NCI-H526 (cell line): ENCODE results near the gene CRYBA2.

Experiments used
- DNase-seq, 2 experiments: peaks; one replicate each; lab custom pipeline; 2025; lab: John Stamatoyannopoulos, UW

CRYBA2 gene

DNA sequence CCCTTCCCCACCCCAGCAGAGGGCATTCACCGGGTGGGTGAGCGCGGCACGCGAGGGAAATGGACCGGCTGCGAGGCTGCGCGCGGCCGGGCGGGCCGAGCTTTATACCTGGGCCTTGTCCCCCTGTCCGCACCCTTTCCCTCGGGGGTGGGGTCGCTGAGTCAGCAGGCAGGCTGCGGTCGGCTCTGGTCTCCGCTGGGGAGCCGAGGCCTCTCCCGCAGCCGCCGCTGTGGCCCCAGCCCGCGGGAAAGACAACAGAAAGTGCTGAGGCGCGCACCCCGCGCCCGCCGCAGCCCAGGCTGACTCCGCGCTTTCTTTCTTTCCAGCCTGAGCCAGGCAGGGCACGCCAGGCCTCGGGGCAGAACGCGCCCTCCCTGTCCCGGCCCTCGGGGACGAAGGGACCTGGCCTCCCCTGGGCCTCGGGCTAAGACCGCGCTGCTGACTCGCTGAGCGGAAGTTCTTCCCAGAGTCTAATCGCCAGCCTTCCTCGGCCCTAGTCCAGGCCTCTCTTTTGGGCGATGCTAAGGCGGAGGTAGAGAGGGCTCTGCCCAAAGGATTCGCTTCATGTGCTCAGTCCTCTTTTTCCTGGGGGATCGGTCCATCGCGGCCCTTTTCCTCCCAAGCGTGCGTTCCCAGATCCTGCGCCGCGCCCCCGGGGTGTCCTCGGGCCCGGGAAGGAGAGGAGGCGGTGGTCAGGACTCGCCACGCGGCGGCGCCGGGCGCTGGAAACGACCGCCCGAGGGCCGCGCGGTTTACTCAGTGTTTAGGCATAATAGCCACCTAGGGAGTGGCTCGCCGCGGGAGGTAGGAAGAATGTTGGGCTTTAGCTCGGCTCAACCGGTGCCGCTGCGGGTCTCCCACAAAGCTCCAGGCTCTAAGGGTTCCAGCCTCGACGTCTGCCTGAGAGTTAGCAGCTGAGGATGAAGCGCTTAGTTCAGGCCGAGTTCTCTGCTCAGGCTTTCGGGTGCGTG is at the start of gene CRYBA2:
Gene CRYBA2 (minus strand): TSS at position 78 of the 971 bp plus-strand sequence. CDS start 246 bp downstream, outside the sequence.
- DNase-seq, result peak in 1 of 2 experiments; percentile 75

GRCh38 chr2:219042750-219043149 is 49.5 kb upstream of the CRYBA2 start:
- no peak for DNase-seq

DNA sequence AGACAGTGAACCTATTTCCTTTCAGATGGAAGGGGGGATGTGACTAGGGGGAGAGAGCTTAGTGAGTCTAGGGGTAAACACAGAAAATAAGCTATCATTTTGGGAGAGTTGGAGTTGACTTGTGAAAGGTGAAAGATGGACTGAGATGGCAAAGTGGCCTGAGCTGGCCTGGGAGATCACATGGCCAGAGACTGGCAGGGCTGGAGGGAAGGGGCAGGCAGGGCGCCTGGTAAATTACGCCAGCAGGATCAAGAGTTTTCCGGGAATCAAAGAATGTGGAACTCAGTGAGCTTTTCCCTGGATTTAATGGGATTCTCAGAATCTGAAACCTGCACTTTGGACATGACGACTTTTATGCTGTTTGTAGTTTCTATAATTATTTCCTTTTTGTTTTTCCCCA is 48.9 kb upstream of the CRYBA2 start:
- no peak for DNase-seq

DNA sequence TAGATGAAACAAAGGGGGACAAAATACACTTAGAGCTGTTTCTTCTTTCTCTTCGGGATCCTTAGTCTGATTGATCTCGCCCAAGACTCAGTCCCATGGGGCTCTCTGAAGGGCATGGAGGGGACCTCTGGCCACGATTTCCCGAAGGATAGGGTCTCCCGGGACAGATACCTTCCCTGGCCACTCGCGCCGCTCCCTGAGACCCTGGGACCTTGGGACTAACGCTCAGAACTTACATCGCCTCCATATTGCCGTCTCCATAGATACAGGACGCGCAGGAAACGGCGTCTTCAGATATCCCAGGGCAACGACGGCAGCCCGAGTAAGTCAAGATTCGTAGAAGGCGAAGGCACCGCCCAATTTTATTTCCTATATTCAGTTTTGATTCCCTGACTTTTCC is 48.0 kb upstream of the CRYBA2 start, which contains the start of gene CFAP65:
Gene CFAP65 (minus strand): TSS at position 265 of the 400 bp plus-strand sequence. CDS start 2,468 bp downstream, outside the sequence.
- DNase-seq, result peak; percentile 23 to 61

GRCh38 chr2:219038600-219038999 is 45.4 kb upstream of the CRYBA2 start:
- DNase-seq, result no peak

DNA sequence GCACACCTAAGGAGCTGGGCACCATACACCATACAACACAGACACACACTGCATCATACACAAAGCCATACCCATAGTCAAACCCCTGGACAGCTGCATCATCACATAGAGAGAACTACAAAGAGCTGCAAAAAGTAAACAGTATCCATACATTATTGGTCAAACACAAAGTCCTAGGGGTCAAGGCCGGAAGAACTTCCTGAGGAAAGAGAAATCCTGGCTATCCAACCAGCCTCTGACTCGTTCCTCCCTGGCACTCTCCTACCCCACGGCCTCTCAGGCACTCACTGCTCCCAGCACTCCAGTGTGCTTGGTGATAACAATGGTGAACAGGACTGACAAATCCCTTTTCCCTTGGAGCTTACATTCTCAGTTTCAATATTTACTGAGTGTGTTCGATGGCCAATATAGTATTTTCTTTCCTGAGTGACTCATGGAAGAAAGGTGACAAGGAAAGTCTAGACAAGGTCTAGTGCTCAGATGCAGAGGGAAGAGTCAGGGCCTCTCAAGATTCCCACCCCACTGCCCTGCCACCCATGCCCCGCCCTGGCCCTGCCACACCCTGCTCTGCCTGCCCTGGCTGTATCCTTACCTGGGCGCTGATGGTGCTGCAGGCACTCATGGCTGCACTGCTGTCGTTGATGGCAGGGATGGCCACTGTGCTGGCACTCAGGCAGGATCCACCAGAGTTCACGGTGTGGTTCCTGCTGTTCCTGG is 44.7 kb upstream of the CRYBA2 start:
- no peak for DNase-seq

- DNase-seq, result no peak
Measured at GRCh38 chr2:219035942-219036341, 42.7 kb upstream of the CRYBA2 start.

- DNase-seq, result no peak
Measured at GRCh38 chr2:219034823-219035222, 41.6 kb upstream of the CRYBA2 start.

DNA sequence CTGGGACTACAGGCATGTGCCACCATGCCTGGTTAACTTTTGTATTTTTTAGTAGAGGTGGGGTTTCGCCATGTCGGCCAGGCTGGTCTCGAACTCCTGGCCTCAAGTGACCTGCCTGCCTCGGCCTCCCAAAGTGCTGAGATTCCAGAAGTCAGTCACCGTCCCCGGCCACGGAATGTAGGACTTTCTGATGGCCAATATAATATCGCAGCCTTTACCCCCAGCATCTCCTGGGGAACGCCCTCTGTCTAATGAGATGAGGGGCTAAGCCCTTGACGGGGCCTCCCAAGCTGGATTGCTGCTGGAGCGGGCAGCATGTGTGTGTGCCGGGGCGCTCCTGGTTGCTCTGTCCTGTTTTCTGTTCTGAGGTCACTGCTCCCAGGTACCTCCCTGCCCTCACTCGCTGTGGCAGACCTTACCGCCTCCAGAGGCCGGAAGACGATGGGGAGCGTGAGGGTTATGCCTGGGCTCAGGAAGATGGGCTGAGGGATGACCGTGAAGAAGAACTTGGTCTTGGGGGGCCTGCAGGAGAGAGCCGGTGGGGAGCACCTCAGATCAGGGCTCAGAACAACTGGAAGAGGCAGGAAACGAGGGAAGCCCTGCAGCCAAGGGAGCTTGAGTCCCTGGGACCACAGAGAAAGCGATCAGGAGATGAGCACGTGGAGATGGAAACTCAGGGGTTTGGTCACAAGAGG is 39.0 kb upstream of the CRYBA2 start:
- DNase-seq, result no peak

GRCh38 chr2:219031005-219031738 is 38.0 kb upstream of the CRYBA2 start:
- no peak for DNase-seq

DNA sequence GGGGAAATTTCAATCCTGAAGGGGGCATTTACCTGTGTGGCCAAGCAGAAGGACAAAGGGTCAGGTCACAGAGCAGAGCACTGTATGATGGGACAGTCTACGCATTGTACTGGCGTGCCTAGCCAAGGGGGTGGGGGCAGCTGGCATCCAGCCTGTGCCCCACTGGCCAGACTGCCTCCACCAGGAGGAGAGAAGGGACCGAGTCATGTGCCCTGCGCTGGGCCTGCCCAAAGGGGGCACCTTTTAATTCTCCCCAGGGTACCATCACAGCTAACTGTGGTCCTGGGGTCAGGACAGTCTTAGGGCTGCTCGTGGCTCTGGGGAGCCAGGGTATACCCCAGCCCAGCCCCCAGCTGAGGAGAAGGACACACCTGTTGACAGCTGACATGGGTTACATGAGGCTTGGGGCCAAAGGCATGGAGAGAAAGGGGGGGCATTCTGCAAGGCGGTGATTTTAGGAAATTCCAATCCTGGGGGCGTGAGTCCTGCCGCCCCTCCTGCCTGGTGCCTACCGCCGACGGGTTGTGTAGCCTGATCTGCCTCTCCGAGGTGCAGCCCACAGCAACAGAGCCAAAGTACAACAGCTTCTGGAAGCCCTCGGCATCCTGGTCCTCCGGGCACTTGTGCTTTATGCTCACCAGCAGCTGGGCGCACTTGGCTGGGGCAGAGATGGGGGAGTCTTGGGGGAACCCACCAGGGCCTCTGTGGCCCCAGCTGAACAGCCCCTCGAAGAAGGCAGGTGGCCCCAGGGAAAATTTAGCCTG is 37.1 kb upstream of the CRYBA2 start:
- DNase-seq, result no peak

DNA sequence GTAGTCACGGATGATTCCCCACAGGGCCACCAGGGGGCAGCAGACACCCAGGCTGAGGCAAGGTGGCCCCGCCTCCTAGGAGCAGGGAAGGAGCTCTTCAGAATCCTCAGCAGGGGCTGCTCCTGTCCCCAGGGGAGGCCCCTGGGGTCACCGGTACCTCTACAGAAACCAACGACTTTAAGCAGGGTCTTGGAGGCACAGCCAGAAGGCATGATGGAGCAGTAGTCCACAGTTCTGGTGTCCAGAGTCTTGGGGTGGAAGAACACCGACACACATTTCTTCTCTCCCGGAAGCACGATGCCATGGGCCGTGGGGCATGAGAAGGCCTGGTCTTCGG is 36.6 kb upstream of the CRYBA2 start:
- DNase-seq, result peak; percentile 37 to 88

GRCh38 chr2:219028996-219029828 is 36.0 kb upstream of the CRYBA2 start:
- DNase-seq, result no peak

DNA sequence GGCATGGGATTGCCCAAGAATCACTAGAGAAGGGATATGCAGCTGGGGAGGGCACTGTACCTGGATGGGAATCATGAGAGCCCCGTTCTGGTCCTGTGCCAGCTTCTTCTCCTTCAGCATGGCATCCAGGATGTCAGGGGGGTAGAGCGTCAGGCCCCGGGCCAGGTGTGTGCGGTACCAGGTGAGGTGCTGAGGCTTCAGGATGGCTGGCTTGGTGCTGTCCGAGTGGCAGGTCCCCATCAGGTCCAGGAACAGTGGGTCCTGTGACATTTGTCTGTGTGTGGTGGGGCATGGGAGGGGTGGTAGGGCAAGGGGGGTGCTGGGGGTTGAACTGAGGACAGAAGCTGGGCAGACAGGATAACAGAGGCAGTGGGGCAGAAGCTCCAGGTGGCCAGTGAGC is 34.9 kb upstream of the CRYBA2 start:
- DNase-seq, result no peak

- DNase-seq, result no peak
Measured at GRCh38 chr2:219027511-219028055, 34.4 kb upstream of the CRYBA2 start.

- no peak for DNase-seq
Measured at GRCh38 chr2:219026946-219027345, 33.7 kb upstream of the CRYBA2 start.

DNA sequence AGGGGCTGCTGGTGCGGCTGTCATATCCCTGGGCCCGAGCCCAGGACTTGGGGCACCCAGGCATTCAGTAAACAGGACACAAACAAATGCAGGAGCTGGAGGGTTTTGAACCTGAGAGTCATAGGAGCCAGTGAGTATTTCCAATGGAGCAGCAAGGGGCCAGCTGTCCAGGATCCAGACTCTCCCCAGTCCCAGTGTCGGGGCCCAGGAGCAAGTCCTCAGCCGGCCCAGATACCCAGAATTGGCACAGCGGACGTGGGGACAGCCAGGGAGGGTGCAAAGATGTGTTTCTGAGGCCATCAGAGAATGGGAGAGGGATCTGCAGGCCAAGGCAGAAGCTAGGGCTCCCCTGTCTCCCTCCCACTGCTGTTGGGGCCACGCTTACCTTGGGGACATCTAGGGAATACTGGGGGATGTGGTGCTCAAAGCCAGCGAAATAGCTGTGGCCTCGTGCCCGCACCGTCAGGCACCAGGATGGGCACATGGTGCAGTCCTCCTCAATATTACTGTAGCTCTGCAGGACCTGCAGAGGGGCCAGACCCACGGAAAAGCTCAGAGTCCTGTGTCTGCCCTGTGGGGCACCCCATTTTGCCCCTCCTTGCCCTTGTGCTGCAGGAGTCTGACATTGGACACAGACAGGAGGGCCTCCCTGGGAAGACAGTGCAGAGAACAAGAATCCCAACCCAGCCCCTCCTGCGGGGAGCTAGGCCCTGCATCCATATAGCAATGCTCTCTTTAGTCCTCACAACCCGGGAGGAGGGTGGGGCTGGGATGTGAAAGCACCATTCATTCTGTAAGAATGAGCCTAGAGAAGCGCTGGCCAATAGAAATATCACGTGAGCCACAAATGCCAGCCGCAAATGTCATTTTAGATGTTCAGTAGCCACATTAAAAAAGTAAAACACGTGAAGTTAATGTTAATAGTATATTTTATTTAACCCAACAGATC is 32.7 kb upstream of the CRYBA2 start:
- DNase-seq, result no peak

DNA sequence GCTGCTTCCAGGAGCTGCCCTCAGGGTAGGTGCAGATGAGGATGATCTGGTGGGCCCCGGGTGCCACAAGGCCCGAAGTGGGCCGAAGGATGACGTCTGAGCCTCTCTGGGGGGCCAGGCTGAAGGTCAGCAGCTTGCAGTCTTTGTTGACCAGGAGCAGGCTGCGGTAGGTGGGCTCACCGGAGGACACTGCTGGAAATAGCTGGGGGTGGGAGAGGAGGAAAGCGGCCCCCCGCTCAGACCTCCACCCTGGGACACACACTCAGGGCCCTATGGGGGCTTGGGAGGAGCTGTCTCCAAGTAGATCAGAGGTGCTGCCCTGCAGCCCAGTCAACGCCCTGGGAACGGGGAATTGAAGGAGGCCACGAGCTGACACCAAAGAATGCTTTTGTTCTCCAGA is 30.8 kb upstream of the CRYBA2 start:
- DNase-seq, result no peak
